ENCODE measurements around the gene PNP.

DNA sequence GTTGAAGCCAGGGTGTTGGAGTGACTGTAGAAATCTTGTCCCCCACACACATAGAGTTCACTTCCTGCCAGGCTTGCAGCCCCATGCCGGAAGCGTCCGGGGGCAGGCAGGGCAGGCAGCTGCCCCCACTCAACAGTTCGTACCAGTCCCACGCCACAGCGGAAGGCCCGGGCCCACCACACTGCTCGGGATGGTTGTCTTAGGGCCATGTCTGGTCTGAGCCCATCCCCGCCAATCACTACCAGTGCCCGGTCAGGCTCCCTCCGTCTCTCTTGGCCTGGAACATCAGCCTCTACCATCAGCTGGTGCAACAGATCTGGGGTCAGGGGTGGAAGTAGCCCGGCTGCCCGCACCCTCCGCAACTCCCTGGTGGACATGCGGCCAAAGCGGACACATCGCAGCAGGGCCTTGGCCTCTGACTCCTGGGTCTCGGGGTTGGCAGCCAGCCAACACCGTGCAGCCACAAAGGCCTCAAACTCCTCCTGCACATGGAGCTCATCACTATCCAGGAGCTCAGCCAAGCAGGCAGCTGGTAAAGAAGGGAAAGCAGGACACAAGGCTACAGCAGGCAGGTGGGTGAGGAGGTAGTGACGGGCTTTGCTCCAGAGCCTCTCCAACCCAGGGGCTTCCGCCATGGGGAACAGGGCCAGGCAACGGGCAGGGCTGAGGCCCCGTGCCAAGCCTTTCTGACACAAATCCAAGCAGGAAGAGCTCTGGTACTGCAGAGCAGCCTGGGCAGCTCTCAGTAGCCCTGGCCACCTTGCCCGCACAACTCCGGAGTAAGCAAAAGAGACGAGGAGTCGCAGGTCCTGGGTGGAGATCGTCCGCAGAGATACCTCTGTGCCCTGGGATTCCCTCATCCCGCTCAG, 39.2 kb upstream of the PNP start:
- TF ChIP-seq CTCF (conservative IDR thresholded peaks at IDR 0.05): no peak
- TF ChIP-seq ZFX (IDR thresholded peaks at IDR 0.05): no peak

All from C4-2B (cell line).